ENCODE results near the gene MRPL27.

The MRPL27 gene

DNA sequence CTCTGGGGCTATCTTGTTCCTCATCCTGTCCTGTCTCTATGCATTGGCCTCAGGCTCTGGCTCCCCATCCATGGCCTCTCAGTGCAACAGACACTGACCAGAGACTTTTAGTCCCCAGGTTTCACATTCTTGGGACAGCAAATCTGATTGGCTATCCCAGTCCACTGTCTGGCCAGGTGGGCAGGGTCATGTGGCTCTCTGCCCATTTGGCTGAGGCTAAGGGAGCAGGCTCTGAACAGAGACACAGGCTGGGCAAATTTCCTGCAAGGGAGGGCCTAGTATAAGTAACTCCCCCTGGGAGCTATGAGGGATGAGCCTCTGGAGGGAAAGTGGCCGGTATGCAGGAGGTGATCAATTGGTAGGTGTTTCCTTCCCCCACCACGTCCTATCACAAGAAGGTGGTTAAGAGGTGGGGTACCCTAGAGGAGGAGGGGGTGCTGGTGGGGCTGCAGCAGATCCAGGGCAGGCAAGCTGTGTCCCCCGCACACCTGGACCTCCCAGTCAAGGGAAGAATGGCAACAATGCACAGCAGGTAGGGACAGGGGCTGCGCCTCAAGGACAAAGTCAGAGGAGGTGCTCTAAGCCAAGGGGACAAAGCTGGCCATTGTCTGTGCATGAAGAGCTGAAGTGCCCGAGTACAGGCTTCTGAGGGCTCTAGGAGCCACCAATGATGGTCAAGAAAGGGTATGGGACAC is 13.8 kb downstream of the MRPL27 start:
- DNase-seq = no peak

DNA sequence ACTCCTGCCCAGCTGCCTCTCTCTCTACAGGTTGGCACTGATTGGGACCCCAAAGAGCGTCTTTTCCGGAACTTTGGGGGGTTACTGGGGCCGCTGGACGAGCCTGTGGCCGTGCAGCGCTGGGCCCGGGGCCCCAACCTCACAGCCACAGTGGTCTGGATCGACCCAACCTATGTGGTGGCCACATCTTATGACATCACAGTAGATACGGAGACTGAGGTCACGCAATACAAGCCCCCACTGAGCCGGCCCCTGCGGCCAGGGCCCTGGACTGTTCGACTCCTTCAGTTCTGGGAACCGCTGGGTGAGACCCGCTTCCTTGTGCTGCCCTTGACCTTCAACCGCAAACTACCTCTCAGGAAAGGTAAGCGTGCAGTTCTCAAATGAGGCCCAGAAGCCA is 14.8 kb downstream of the MRPL27 start:
- DNase-seq = no peak

- no peak for DNase-seq
Observed at GRCh38 chr17:50356892-50357510, 16.0 kb downstream of the MRPL27 start.

DNA sequence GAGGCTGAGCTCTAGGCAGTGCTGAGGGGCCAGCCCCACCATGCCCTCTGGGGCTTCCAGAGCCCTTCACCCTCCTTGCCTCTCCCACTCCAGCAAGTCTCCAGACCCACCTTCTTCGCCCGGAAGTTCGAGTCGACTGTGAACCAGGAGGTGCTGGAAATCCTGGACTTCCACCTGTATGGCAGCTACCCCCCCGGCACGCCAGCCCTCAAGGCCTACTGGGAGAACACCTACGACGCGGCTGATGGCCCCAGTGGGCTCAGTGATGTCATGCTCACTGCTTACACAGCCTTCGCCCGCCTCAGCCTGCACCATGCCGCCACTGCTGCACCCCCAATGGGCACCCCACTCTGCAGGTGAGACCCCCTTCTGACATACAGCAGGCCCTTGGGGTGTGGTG is 16.6 kb downstream of the MRPL27 start:
- no peak for DNase-seq

- DNase-seq = no peak
Observed at GRCh38 chr17:50355701-50356341, 17.2 kb downstream of the MRPL27 start.

- DNase-seq = no peak
Observed at GRCh38 chr17:50355336-50355700, 17.7 kb downstream of the MRPL27 start.

GRCh38 chr17:50354776-50355175 is 18.2 kb downstream of the MRPL27 start:
- DNase-seq = no peak

GRCh38 chr17:50354198-50354597 is 18.8 kb downstream of the MRPL27 start:
- DNase-seq = no peak

DNA sequence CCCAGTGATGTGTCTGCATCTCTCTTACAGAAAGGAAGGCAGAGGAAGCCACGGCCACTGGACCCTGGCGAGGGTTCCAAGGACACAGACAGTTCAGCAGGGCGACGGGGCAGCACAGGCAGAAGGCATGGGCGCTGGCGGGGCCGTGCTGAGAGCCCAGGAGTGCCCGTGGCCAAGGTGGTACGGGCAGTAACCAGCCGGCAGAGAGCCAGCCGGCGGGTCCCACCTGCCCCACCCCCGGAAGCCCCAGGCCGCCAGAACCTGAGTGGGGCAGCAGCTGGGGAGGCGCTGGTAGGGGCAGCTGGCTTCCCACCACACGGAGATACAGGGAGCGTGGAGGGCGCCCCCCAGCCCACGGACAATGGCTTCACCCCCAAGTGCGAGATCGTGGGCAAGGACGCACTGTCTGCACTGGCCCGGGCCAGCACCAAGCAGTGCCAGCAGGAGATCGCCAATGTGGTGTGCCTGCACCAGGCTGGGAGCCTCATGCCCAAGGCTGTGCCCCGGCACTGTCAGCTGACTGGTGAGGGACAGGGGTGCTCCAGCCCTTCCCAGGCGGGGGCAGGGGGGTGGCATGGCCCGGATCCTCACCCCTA is 19.3 kb downstream of the MRPL27 start:
- no peak for DNase-seq

GRCh38 chr17:50352693-50353599 is 20.0 kb downstream of the MRPL27 start:
- no peak for DNase-seq

GRCh38 chr17:50352072-50352692 is 20.8 kb downstream of the MRPL27 start:
- no peak for DNase-seq

DNA sequence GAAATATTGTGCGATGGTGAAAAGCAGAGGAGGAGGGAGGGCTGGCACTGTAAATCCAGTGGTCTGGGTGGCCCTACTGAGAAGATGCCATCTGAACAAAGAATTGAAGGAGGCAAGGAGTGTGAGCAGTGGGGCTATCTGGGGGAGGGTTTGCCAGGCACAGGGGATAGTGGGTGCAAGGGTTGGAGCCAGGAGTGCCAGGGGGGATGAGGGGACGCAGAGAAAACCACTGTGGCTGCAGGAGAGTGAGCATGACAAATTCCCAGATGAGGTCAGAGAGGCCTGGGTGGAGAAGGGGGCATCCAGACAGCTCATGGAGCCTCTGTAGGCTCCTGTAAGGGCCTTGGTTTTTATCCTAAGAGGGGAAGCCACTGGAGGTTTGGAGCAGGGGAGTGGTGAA is 22.3 kb downstream of the MRPL27 start:
- DNase-seq = no peak

GRCh38 chr17:50349243-50349600 is 23.8 kb downstream of the MRPL27 start:
- DNase-seq = no peak

DNA sequence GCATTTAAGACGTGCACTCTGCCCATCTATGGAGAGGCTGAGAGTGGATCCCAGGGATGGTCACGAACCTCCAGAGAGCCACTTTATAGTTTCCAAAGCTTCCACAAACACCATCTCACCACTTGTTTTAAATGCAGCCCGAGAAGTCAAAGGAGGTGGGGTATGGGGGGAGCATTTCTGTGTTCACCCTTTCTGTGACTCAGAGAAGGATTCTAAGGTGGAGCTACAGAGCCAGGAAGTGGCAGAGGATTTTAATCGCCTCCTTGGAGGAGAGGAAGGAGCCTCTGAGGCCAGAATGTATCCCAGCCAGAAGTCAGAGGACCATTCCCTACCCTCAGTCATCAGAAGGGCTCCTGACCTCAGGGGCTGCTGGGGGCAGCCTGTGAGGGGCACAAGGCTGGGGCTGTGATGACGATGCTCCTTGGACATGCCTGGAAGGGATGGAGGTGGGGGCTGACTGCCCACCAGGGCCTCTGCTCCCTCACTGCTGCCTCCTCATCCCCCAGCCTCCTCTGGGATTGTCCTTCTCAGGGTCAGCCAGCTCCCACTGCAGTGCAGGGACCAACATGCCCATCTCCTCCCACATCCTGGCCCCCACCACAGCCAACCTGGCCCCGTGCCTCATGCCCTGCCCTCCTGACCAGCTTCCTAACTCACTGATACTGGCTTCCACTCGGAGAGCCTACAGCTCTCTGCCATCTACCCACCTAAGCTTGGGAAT is 24.3 kb downstream of the MRPL27 start:
- DNase-seq = no peak

GRCh38 chr17:50347894-50348291 is 25.1 kb downstream of the MRPL27 start:
- no peak for DNase-seq

DNA sequence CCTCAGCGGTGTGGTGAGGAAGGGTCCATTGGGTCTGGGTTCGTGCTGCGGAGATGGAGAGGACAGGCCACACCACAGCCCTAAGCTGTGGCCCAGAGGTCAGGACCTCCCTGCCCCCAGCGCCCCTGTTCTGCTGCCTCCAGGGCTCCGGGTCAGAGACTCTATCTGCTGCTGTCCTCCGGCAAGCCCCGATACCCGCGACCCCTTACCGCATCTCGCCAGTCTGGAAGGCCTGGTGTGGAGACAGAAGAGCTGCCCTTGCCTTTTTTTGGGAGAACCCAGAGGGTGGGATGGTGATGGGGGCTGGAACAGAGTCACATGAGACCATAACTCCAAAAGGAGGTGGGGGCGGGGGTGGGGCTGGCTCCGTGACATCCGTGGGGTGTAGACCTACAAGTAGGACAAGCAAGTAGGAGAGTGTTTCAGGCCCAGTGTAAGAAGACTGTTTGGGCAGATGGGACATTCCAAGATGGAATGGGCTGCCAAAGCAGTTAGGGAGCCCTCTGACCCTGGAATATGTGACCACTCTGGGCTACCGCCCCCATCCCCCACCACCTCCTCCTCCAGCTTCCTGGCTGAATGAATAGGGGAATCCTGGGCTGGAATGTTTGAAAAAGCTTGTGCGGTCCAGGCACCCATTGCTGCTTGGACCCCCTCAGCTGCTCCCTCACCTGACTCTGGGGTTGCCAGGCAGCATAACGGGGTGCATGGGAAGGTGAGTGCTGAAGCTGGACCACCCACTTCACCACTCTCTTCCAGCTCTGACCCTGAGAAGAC is 25.7 kb downstream of the MRPL27 start:
- DNase-seq = no peak

DNA sequence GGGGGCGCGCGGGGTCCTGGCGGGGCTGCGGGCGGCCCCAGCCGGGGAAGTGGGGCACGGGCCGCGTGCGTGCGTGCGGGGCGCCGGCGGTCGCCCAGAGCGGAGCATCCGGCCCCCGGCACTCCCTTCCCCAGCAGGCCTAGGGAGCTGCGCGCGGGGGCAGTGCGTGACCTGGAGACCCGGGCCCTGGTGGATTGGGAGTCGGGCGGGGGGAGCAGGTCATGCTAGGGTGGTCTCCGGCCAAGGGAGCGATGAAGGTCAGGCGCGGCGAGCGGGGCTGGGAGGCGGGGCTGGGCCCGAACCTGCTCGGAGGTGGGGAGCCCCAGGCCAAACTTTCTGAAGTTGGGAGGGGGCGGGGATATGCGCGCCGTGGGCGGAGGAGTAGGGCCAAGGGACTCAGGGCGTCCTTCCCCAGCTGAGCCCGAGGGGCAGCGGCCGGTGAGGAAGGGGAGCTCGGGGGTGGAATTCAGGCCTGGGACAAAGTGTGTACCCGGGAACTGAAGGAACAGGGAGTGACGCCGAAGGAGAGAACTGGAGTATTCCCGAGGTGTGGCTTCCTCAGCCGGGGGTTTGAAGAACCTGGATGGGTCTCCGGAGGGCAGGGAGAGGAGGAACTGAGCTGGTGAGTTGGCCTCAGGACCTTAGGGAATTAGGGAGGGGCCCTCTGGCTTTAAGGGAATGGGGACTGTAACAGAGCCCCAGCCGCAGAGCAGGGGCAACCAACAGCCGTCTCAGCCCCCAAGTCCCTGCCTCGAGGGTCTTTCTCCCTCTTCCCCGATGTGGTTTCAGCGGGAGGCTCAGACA is 26.5 kb downstream of the MRPL27 start:
- DNase-seq = peak; percentile 54

GRCh38 chr17:50345432-50346312 is 27.3 kb downstream of the MRPL27 start, which contains the start of gene XYLT2:
XYLT2 (plus strand) TSS chr17:50346126; CDS start chr17:50346141, 15 bp downstream.
- peak; percentile 84 for DNase-seq

Data from stimulated activated naive CD4-positive, alpha-beta T cell treated with Interleukin-2 at 50 U/mL for 16 hours (primary cell).